NCI-H1436 (cell line): ENCODE measurements around the gene YWHAH.

Experiments
- DNase-seq: peaks from one replicate; lab custom pipeline; 2025; lab: John Stamatoyannopoulos, UW

The YWHAH gene

DNA sequence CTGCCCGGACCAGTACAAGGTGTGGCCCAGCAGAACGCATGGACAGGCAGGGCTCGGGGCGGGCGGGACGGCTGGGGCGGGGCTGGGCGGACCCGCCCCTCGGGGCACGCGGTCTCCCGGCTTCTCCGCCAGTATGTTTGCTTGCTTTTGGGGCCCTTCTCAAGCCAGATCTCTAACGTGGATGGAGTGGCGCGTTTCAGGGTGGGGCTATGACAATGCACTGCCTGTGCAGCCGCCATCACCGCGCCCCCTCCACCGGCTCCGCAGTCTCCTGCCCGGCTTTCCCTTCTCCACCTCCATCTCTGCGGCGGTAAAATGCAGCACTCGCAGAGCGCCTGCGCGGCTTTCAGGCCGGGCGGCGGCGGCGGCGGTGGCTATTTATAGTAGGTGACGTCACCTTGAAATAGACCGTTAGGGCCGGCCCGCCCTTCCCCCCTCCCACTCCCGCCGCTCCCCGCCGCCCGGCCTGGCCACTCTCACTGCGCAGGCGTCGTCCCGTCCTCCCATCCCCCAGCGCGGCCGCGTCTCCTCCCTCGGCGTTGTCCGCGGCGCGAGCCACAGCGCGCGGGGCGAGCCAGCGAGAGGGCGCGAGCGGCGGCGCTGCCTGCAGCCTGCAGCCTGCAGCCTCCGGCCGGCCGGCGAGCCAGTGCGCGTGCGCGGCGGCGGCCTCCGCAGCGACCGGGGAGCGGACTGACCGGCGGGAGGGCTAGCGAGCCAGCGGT, at the start of gene YWHAH:
Gene YWHAH, plus strand, starts transcription at position 558 of the 722 bp plus-strand sequence. CDS start 199 bp downstream, outside the sequence.
- peak; percentile 94 for DNase-seq

DNA sequence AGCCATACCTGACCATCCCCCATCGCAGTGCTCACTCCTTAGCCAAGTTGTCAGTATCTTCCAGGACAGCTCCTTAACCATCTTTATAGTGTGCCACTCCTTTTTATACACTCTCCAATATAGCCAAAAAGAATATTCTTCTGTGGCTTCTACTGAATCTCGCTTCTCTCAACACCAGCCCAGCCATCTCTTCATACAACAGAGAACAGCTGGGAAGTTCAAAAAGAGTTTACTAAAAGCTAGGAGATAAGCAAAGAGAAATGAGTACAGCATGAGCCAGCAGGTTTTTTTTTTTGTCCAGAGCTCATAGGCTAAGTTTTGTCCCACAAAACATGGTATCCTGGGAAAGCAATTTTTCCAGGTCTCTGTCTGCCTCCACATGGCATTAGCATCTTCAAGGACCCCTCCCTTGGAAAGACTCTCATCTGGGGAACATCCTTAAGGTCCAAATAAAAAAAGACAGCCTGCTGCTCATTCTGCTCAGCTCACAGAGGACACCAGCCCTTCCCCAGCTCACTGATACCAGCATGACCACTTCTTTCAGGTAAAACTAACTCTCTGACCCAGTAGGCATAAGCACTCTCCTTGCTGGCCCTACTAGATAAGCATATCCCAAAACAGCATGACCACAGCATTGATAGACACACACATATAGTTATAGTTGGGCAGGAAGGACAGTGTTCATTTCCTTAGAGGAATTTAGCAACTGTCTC, 48.8 kb upstream of the YWHAH start:
- no peak for DNase-seq

DNA sequence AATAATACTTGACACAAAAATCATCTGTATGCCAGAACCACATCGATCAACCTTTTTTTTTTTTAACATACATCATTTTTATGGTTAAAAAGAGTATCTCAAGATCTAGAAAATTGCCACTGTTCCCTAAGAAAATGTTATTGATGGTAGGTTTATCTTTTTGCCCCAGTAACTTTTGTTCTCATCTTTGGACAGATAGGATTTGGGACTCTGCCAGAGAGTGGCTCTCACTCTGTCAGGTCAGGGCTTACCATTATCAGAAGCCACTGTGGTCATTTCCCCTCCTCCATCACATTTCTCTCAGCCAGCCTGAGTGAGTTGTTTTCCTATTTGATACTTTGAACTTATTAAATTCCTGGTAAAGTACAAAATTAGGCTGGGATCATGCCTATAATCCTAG, 47.9 kb upstream of the YWHAH start:
- DNase-seq = no peak

- DNase-seq = no peak
These were observed 46.2 kb upstream of the YWHAH start for GRCh38 chr22:31897842-31898805.

DNA sequence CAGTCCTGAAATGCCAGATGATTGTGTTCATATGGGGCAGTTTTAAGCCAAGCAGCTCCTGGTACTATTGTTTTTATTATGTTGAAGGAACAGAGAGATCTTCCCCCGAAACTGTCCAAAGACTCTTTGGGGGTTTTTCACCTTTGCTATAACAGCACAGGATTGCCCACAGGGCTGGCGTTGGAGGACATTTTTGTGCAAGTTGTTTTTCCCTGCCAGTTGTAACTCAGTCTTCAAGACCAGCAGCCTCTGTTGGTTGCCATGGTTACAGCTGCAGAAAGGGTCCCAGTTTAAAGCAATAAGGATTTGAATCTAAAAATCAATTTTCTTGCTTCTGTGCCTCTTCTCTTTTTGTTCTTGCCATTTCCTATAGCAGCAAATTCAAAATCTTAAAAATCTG, 45.4 kb upstream of the YWHAH start:
- no peak for DNase-seq

DNA sequence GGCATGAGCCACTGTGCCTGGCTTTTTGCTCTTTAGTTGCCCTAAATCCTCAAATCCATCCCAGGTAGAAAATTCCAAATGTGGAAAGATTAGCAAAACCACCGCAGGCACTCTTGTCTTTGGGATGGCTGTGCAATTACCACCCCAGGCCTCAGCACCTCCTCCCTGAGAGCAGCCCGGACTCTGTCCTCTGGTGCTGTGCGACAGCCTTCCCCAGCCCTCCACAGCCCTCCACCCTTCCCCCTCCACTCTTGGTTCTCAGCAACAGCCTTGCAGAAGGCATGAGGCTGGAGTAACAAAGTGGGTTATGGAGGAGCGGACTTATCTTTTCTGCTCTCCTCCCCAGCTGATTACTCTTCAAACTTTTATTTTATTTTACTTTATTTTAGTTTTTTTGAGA, 44.7 kb upstream of the YWHAH start:
- DNase-seq = no peak

GRCh38 chr22:31901388-31902137, 42.8 kb upstream of the YWHAH start:
- DNase-seq = no peak

GRCh38 chr22:31904651-31905050, 39.7 kb upstream of the YWHAH start:
- no peak for DNase-seq

- DNase-seq = no peak
These were observed 39.0 kb upstream of the YWHAH start for GRCh38 chr22:31905356-31905755.

- no peak for DNase-seq
These were observed 38.2 kb upstream of the YWHAH start for GRCh38 chr22:31906086-31906485.

DNA sequence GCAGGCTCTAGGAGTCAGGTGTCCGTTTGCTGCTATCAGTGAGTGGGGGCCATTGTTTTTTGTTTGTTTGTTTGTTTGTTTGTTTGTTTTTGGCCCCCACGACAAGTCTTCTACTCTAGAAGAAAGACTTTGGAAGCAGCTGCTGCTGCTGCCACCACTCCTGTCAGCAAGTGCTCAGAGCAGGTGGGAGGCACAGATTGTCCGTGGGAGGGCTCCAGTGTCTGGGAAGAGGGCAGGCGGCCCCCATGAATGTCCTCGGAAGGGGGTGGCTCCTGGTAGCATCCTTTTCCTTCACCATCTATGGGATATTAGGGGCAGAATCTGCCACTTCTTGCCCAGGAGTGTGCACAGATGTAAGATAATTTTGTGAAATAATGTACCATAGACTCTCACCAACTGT, 37.8 kb upstream of the YWHAH start:
- no peak for DNase-seq

- no peak for DNase-seq
These were observed 34.4 kb upstream of the YWHAH start for GRCh38 chr22:31909977-31910376.

GRCh38 chr22:31911565-31912406, 32.5 kb upstream of the YWHAH start:
- DNase-seq = no peak

GRCh38 chr22:31912407-31912743, 32.0 kb upstream of the YWHAH start:
- no peak for DNase-seq

DNA sequence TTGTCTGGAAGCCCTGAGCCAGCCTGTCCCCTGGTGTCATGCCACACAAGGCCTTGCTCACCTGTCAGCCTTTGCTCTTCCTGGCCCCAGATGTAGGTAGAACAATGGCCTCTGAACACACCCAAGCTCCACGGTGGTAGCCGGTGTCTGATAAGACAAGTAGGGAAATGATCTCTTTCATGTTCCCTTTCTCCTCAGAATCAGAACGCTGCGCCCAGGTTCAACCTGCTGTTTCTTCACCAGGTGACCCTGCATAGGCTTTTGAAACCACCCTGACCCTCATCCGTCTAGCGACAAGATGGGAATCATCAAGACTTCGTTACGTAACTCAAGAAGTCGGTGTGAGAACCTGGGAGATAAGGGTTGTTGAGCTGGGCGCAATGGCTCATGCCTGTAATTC, 28.7 kb upstream of the YWHAH start:
- no peak for DNase-seq

GRCh38 chr22:31917227-31917921, 27.0 kb upstream of the YWHAH start:
- no peak for DNase-seq

GRCh38 chr22:31919730-31920129, 24.6 kb upstream of the YWHAH start:
- DNase-seq = no peak

GRCh38 chr22:31920306-31920705, 24.0 kb upstream of the YWHAH start:
- DNase-seq = no peak

DNA sequence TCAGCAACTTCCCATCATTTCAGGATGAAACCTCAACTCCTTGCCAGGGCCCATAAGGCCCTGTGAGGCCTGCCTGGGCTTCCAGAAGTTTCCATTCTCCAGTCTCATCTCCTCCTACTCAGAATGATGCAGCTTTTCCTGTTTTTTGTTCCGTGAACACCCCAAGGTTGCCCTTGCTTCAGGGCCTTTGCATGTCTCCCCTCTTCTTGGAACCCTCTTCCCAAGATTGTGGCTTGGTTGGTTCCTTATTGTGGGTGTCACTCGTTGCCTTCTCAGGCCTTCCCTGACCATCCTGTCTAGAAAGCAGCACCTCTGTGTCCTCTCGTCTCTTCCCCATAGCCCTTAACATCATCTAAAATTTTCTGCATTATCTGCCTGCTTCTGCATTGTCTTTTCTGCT, 23.2 kb upstream of the YWHAH start:
- DNase-seq = no peak

- no peak for DNase-seq
These were observed 21.8 kb upstream of the YWHAH start for GRCh38 chr22:31922534-31922933.
